GM19025 (cell line): ENCODE measurements around the gene PPP1R16B.
"Not testable (repeated sequence)": the region's sequence is repeated elsewhere in the genome, so short reads cannot be mapped to it uniquely, and the experiment has no call there.

Source experiments
- ATAC-seq: cut with Tn5 transposase; IDR thresholded peaks from one replicate; pipeline ENCODE4 v1.9.1; 2021; ENCODE audit warnings: mild to moderate bottlenecking, low read depth, moderate library complexity; ENCODE audit not compliant: unreplicated experiment

Gene PPP1R16B

GRCh38 chr20:38791291-38791690, 14.2 kb upstream of the PPP1R16B start:
- ATAC-seq, result no peak

DNA sequence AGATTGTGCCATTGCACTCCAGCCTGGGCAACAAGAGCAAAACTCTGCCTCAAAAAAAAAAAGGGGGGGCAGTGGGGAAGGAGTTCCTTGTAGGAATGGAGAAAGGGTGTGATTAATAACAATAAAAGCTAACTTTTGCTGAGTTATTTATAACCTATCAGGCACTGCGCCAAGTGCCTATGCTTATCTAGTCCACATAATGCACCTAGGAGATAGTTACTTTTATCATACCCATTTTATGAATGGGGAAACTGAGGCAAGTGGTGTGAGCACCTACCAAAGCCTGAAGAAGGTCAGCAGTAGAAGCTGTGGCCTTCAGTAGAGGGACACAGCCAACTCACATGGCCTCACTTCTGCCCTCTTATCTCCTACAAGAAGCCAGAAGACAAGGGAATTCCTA, 13.6 kb upstream of the PPP1R16B start:
- no peak for ATAC-seq

GRCh38 chr20:38794057-38794456, 11.4 kb upstream of the PPP1R16B start:
- not testable (repeated sequence) for ATAC-seq

- ATAC-seq, result no peak
Measured at GRCh38 chr20:38798266-38798665, 7.2 kb upstream of the PPP1R16B start.

DNA sequence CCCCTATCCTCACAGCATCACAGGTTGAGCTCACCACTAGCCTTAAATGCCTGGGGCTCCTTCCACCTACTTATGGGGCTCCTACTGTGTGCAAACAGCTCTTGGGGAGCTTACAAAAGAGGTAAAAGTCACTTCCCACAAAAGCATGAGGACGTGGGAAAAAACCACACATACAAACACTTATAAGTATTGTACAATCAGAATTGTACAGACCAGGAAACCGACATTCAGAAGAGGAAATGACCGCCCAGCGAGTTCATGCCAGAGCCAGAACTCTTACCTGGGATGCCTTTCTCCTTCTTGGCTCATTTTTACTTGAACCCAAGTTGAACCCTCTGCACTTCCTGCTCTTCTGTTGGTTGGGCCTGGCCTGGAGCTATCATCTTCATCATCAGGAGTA, 6.3 kb upstream of the PPP1R16B start:
- no peak for ATAC-seq

GRCh38 chr20:38800882-38801281, 4.6 kb upstream of the PPP1R16B start:
- no peak for ATAC-seq

- ATAC-seq, result no peak
Measured at GRCh38 chr20:38804221-38804620, 1.3 kb upstream of the PPP1R16B start.

DNA sequence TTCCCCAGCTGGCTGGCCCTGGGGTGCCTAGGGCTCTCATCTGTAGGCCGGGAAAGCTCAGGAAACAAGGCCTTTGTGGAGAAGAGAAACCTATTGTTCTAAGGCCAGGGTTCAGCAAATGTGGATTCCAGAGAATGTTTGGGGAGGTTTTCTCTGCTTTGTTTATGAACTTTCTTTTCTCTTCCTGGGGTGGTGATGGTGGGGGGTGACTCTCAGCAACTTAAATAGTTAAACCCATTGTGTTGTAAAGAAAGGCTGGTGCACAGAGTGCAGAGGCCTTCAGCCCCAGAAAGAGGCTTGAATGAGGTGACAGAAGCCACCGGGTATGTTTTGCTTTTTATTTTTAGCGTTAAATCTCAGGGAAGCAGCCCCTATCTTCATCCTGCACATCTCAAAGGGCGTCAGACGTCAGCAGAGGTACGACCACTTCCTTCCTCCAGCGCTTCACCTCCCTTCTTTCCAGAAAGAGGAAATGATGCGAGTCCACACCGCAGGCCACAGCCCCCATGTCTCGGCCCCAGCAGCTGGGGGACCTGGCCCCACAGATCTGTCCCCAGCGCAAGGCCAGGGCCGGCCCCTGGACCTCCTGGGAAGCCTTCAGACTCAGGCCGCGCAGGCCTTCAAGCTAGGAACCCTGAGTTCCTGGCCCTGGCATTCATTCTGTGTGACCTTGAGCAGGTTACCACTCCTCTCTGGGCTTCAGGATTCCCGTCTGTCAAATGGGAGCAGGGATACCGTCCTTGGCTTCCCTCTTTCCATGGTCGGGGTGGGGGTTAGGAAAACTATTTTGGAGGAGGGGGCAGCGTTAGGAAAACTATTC, 605 bp upstream of the PPP1R16B start:
- ATAC-seq, result no peak

- ATAC-seq, result no peak
Measured at GRCh38 chr20:38805958-38806854, 709 bp downstream of the PPP1R16B start.

DNA sequence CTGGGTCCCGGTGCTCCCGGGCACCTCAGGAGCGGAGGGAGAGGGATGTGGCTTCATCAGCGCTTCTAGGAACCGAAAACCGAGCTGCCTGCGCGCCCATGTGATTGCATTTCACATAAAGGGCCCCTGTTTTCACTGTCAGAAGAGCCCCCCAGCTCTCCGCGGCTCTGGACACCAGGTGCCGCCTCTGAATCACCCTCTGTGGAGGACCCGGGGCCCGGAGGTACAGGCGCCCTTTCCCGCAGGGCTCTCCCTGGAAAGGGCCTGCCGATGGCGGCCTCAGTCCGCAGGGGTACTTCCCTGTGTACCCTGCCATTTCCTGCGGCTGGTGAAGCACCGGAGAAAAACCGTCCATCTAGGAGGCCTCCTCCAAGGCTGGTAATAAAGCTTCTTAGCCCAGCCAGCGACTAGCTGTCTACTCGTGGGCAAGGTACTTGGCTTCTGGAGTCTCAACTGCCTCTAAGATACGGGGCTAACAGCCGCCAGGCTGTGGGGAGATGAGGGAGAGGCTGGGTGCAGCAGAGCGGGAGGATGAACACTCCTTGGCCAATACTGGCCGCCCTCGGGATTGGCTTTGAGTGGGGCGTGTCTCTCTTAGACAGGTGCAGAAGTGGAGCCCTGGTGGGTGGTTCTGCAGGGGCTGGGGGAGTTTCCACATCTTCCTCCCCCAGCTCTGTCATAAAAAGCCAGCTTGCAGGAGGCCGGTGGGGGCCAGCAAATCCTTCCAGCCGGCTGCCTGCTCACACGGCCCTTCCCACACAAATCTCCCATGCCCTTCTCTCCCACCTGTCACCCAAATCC, 1.6 kb downstream of the PPP1R16B start:
- ATAC-seq, result no peak

- no peak for ATAC-seq
Measured at GRCh38 chr20:38809942-38810341, 4.4 kb downstream of the PPP1R16B start.

DNA sequence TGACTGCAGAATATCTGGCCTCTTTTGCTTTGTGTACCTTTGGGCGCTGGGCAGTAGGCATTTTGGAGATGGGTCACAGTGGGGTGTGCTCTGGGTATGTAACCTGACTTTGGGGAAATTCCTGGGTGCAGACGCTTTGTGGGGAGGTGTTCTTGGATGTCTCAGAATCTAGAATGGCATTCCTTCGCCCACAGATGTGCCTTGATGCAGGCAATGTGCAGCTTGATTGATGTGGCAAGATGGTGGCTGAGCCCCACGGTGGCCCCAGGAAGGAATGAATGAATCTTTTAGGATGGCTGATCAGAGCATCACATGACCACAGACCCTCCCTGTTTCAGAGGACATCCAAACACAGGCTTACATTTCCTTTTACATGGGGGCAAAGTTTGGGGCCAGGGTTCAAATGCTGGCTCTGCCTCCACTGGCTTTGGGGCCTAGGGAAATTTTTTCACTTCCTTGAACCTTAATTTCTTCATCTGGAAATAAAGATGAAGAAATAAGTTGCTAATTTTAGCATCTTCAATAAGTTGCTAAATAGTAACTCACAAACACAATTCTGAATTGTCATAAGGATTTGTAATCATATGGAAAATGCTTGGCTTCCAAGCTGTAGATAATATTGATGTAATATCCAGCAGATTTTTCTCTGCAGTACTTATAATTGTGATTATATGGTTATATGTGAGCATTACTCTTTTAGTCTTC, 5.6 kb downstream of the PPP1R16B start:
- ATAC-seq, result no peak

- ATAC-seq, result no peak
Measured at GRCh38 chr20:38811769-38812168, 6.3 kb downstream of the PPP1R16B start.

DNA sequence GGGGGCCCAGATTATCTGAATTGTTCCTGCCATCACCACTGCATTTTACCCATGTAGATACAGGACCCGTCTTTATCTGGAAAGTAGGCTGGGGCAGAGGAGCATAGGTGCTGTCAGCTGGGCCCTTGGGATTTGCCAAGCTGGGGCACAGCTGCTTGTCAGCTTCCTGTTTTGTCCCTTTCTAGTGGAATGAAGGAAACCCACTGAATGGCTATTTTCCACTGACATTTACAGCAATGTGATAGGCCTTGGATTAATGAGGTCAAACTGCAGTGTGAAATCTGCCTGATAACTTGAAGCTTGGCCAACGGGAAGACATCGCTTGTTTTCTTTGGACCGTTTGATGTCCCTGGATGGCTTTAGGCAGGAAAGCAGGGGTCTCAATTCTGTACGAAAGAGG, 6.7 kb downstream of the PPP1R16B start:
- ATAC-seq, result no peak

GRCh38 chr20:38812709-38813573, 7.4 kb downstream of the PPP1R16B start:
- ATAC-seq, result no peak

DNA sequence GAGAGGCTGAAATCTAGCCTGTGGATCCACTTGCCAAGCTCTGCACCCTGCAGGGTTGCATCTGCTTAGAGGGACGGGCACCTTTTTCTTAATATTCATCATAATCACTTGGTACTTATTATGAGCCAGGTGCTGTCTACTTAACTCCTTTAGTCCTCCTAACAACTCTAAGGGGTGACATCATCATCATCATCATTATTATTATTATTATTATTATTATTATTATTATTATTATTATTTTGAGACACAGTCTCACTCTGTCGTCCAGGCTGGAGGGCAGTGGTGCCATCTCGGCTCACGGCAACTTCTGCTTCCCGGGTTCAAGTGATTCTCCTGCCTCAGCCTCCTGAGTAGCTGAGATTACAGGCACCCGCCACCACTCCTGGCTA, 8.1 kb downstream of the PPP1R16B start:
- ATAC-seq, result not testable (repeated sequence)

DNA sequence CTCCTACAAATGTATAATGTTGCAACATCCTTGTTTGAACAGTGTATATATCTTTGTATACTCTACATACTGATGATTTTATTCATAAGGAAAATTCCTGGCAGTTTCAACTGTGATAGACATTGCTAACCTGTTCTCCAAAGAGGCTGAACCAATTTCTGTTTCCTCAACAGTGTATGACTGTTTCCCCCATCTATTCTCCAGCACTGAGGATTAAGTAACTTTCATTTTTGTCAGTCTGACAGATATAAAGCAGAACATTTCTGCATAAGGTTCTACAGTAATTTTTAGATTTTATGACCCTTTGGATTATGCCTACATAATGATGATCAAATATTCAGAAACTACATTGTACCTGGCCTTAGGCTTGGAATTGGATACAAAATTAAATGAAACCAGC, 9.9 kb downstream of the PPP1R16B start:
- no peak for ATAC-seq

- no peak for ATAC-seq
Measured at GRCh38 chr20:38818113-38819065, 12.9 kb downstream of the PPP1R16B start.
